HepG2 (cell line): ENCODE measurements around the gene PPP1R14D. TPM values are rescaled to one million over a fixed set of nuclear protein-coding genes. Genes with fewer than 3 reads are reported as not detected.
A peak's percentile ranks its signal among the peaks of the same experiment; 100 is the strongest.

ENCODE experiments used
- CHD2 ChIP-seq: IDR thresholded peaks from 2 replicates; pipeline ENCODE4 v1.6.1; 2011; ENCODE audit warnings: low read depth, low read length, improper control_type of control experiment
- HOXA3 ChIP-seq: sonication (generic); formaldehyde crosslinking; IDR thresholded peaks from 2 replicates; pipeline ENCODE4 v1.5.0; 2020; ENCODE audit warnings: missing genetic modification reagents
- KLF12 ChIP-seq: sonication (generic); formaldehyde crosslinking; IDR thresholded peaks from 2 replicates; pipeline ENCODE4 v1.4.0; 2020; ENCODE audit warnings: missing genetic modification reagents, borderline replicate concordance
- NFE2L2 ChIP-seq: fragments of 150-350 bp; IDR thresholded peaks from 2 replicates; pipeline ENCODE4 v1.6.1; 2014; ENCODE audit warnings: low read length
- PATZ1 ChIP-seq: sonication (generic); formaldehyde crosslinking; IDR thresholded peaks from 2 replicates; pipeline ENCODE4 v1.4.0; 2020; ENCODE audit warnings: missing genetic modification reagents
- ZFP82 ChIP-seq: sonication (generic); formaldehyde crosslinking; IDR thresholded peaks from 2 replicates; pipeline ENCODE4 v1.5.1; 2020; ENCODE audit warnings: mild to moderate bottlenecking, missing genetic modification reagents, borderline replicate concordance
- ZNF143 ChIP-seq: sonication (generic); formaldehyde crosslinking; IDR thresholded peaks from 2 replicates; pipeline ENCODE4 v1.4.0; 2020; ENCODE audit warnings: missing genetic modification reagents
- ZNF205 ChIP-seq: IDR thresholded peaks from 2 replicates; pipeline ENCODE4 v1.6.1; 2018; ENCODE audit warnings: missing biosample characterization, missing genetic modification reagents
- ZNF614 ChIP-seq: IDR thresholded peaks from 2 replicates; pipeline ENCODE4 v1.6.1; 2018; ENCODE audit warnings: missing biosample characterization, missing genetic modification reagents, inconsistent platforms, borderline replicate concordance
- ZNF766 ChIP-seq: sonication (generic); formaldehyde crosslinking; IDR thresholded peaks from 2 replicates; pipeline ENCODE4 v1.5.0; 2020; ENCODE audit warnings: missing genetic modification reagents, borderline replicate concordance
- polyA plus RNA-seq, 8 experiments: library from polyadenylated mRNA; depleted of rRNA in 3 of 8; stranded (reverse) in 7 of 8; unstranded in 1 of 8; fragments of >200 nt; fragmentation: Illumina TruSeq in 4 of 8; extraction: Trizol in 4 of 8; gene quantifications; 2 replicates each; pipeline versions ENCODE4 v1.2.1 to v1.2.3, GENCODE V29; 2011 to 2016; ENCODE audit warnings: low read depth in 4 of 8, missing spikeins in 1 of 8, mixed read lengths in 1 of 8; ENCODE audit not compliant: insufficient read depth in 1 of 8
- total RNA-seq, 5 experiments: library from RNA; depleted of rRNA; stranded (reverse); fragments of >200 nt; fragmentation: Illumina TruSeq; extraction: Trizol; gene quantifications; 2 replicates each; pipeline ENCODE4 v1.2.3, GENCODE V29; 2016; ENCODE audit warnings: low read depth in 1 of 5
- TF ChIP-seq, protein P1 (sequence below): sonication (generic); formaldehyde crosslinking; conservative IDR thresholded peaks from 2 replicates; pipeline ENCODE4 v1.8.0; 2022; ENCODE audit warnings: mild to moderate bottlenecking, moderate library complexity, missing genetic modification reagents

PPP1R14D gene
- total and polyA plus RNA-seq, 2 of the 13 experiments (the other 11 are each of a cell fraction or from before 2014, with no cell fraction given), result 0.53 to 0.55 TPM

GRCh38 chr15:40873694-40874561 is 45.4 kb upstream of the PPP1R14D start, which contains the start of gene RHOV (continued):
- peak; percentile 60 for TF ChIP-seq PATZ1
- 0 out of 2 replicates have a peak, but pooled peaks have one; percentile 27 for TF ChIP-seq ZNF205 (CRISPR knock-in tag)
- TF ChIP-seq ZNF614 (CRISPR knock-in tag), result no peak
- TF ChIP-seq ZNF766, result no peak
- no peak for TF ChIP-seq ZFP82
- 0 out of 2 replicates have a peak, but pooled peaks have one; percentile 38 for TF ChIP-seq HOXA3 (CRISPR knock-in tag)
- TF ChIP-seq, protein P1, sequence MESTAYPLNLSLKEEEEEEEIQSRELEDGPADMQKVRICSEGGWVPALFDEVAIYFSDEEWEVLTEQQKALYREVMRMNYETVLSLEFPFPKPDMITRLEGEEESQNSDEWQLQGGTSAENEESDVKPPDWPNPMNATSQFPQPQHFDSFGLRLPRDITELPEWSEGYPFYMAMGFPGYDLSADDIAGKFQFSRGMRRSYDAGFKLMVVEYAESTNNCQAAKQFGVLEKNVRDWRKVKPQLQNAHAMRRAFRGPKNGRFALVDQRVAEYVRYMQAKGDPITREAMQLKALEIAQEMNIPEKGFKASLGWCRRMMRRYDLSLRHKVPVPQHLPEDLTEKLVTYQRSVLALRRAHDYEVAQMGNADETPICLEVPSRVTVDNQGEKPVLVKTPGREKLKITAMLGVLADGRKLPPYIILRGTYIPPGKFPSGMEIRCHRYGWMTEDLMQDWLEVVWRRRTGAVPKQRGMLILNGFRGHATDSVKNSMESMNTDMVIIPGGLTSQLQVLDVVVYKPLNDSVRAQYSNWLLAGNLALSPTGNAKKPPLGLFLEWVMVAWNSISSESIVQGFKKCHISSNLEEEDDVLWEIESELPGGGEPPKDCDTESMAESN, result 0 out of 2 replicates have a peak, but pooled peaks have one; percentile 24
- no peak for TF ChIP-seq NFE2L2
- peak; percentile 69; the same call in 1 of the 2 replicates for TF ChIP-seq KLF12 (CRISPR knock-in tag)
- TF ChIP-seq ZNF143 (CRISPR knock-in tag), result peak; percentile 46; the same call in 1 of the 2 replicates
- TF ChIP-seq CHD2, result no peak
- TF ChIP-seq, all 625 proteins: peak for 81
